K562 (cell line): ENCODE results near the gene TDRD10. TPM values are rescaled to one million over a fixed set of nuclear protein-coding genes. Genes with fewer than 3 reads are reported as not detected.

Experiments used
- ATAC-seq: fragments of 200-7000 bp; cut with Tn5 transposase; 3 replicates; pipeline ENCODE4 v1.9.1; 2020; ENCODE audit warnings: moderate library complexity
- BruUV-seq: library from RNA; stranded (reverse); fragments of 400-500 nt; replicated peaks from 2 replicates; lab custom pipeline; 2021; lab: Mats Ljungman, UMichigan
- CTCF ChIA-PET: fragments of 300-600 bp; formaldehyde crosslinking; extraction: SDS; loops from one replicate; lab custom pipeline; 2021; ENCODE audit warnings: low intra/inter-chr PET ratio; lab: Yijun Ruan, JAX
- POLR2A ChIA-PET: fragments of 300-600, 350-650 bp; sonication (Branson Sonifier 250); formaldehyde crosslinking; extraction: SDS; loops from one replicate; lab custom pipeline; 2021; ENCODE audit warnings: antibody characterized with exemption, inconsistent platforms; lab: Yijun Ruan, JAX
- DNase-seq, 4 experiments: peaks; one replicate each; pipeline versions ENCODE4 v3.0.0 to v3.0.0-alpha.2; 2011 to 2018; ENCODE audit warnings: low spot score in 3 of 4, mixed read lengths in 3 of 4; ENCODE audit errors: extremely low read depth in 1 of 4
- FAIRE-seq: peaks from 2 replicates; lab custom pipeline; 2011; peaks lifted over from hg19 to GRCh38; lab: Jason Lieb, UNC
- H2AFZ ChIP-seq: 2 replicates; pipeline ENCODE4 v1.6.0; 2011; ENCODE audit warnings: low read depth, low read length, control low read depth, inconsistent platforms
- H3K27ac ChIP-seq: fragments of 200-600 bp; 3 replicates; pipeline ENCODE4 v1.8.0; 2011; ENCODE audit warnings: low read depth, mild to moderate bottlenecking, control low read depth, inconsistent platforms, low read length, moderate library complexity, mixed read lengths; ENCODE audit errors: extremely low read depth
- H3K27me3 ChIP-seq, 2 experiments: fragments of 300-600 bp in 1 of 2; 2 replicates in 1 of 2; 3 replicates in 1 of 2; pipeline versions ENCODE4 v1.6.0 to v1.8.0; 2011; ENCODE audit warnings: inconsistent platforms in 2 of 2, low read length in 2 of 2, mild to moderate bottlenecking in 1 of 2, mixed read lengths in 1 of 2, moderate library complexity in 1 of 2; ENCODE audit not compliant: control insufficient read depth in 2 of 2, insufficient read depth in 2 of 2
- H3K36me3 ChIP-seq: fragments of 300-600 bp; 3 replicates; pipeline ENCODE4 v1.8.0; 2011; ENCODE audit warnings: mild to moderate bottlenecking, low read length, inconsistent platforms; ENCODE audit not compliant: control insufficient read depth, insufficient read depth
- H3K4me1 ChIP-seq, 2 experiments: fragments of 200-600 bp in 1 of 2; replicated peaks in 1 of 2; 2 replicates in 1 of 2; 3 replicates in 1 of 2; pipeline versions ENCODE4 v1.5.1 to v1.8.0; 2011; ENCODE audit warnings: inconsistent platforms in 2 of 2, low read length in 2 of 2, mild to moderate bottlenecking in 1 of 2, mixed read lengths in 1 of 2, moderate library complexity in 1 of 2; ENCODE audit not compliant: control insufficient read depth in 2 of 2, insufficient read depth in 2 of 2
- H3K4me2 ChIP-seq: 2 replicates; pipeline ENCODE4 v1.6.1; 2011; ENCODE audit warnings: low read length, control low read depth, inconsistent platforms, mixed read lengths; ENCODE audit not compliant: insufficient read depth
- H3K4me3 ChIP-seq: fragments of 200-600 bp; sonication (generic), shearing (Covaris generic); 2 replicates; pipeline ENCODE4 v1.5.1; 2016; ENCODE audit warnings: control low read depth, inconsistent platforms
- H3K79me2 ChIP-seq: fragments of 200-600 bp; 3 replicates; pipeline ENCODE4 v1.8.0; 2011; ENCODE audit warnings: low read length, inconsistent platforms; ENCODE audit not compliant: control insufficient read depth, insufficient read depth
- H3K9ac ChIP-seq, 2 experiments: 2 replicates each; pipeline versions ENCODE4 v1.6.0 to v1.6.1; 2011; ENCODE audit warnings: low read depth in 2 of 2, low read length in 2 of 2, control low read depth in 1 of 2, inconsistent platforms in 1 of 2, mild to moderate bottlenecking in 1 of 2, mixed read lengths in 1 of 2; ENCODE audit not compliant: insufficient read depth in 1 of 2
- H3K9me1 ChIP-seq: one replicate; pipeline ENCODE4 v1.6.0; 2011; ENCODE audit warnings: inconsistent platforms, mild to moderate bottlenecking, low read length, moderate library complexity; ENCODE audit not compliant: control insufficient read depth, insufficient read depth
- H3K9me3 ChIP-seq: replicated peaks from 2 replicates; pipeline ENCODE4 v1.5.1; 2011; ENCODE audit warnings: low read depth, low read length, inconsistent platforms; ENCODE audit not compliant: control insufficient read depth, insufficient read depth
- H4K20me1 ChIP-seq: replicated peaks from 2 replicates; pipeline ENCODE4 v1.6.1; 2011; ENCODE audit warnings: low read length, inconsistent platforms, mixed read lengths; ENCODE audit not compliant: control insufficient read depth, insufficient read depth
- CREB3L1 ChIP-seq: fragments of 450-650 bp; IDR thresholded peaks from 2 replicates; pipeline ENCODE4 v1.6.1; 2014; ENCODE audit warnings: low read depth, mild to moderate bottlenecking, moderate library complexity, borderline replicate concordance
- RAD21 ChIP-seq, 2 experiments: fragments of 250-450 bp in 1 of 2; fragments of 450-650 bp in 1 of 2; sonication (Bioruptor Pico) in 1 of 2; formaldehyde crosslinking in 1 of 2; IDR thresholded peaks in 1 of 2; conservative IDR thresholded peaks in 1 of 2; 2 replicates each; pipeline versions ENCODE4 v1.4.0 to v1.8.0; 2020 to 2022; ENCODE audit warnings: mild to moderate bottlenecking in 2 of 2, moderate library complexity in 1 of 2
- SLC30A9 ChIP-seq: fragments of 250-450 bp; sonication (Bioruptor Pico); IDR thresholded peaks from 2 replicates; pipeline ENCODE4 v1.8.0; 2022; ENCODE audit warnings: mild to moderate bottlenecking, moderate library complexity
- THAP12 ChIP-seq: fragments of 250-450 bp; sonication (Bioruptor Pico); IDR thresholded peaks from 2 replicates; pipeline ENCODE4 v1.9.0; 2021; ENCODE audit warnings: mild to moderate bottlenecking, inconsistent platforms
- ZNF584 ChIP-seq: fragments of 200-800 bp; sonication (Bioruptor generic); IDR thresholded peaks from 2 replicates; pipeline ENCODE4 v1.6.1; 2016; ENCODE audit warnings: low read depth, mild to moderate bottlenecking, missing genetic modification characterization, missing compliant biosample characterization
- WGBS: fragments of 100-300 bp; shearing (Covaris generic); methylation state at CpG from one replicate; pipeline ENCODE4 v1.1.6; 2016; ENCODE audit warnings: low coverage, mixed read lengths; ENCODE audit not compliant: insufficient coverage; ENCODE audit errors: missing lambda C conversion rate; 5-methylcytosine and 5-hydroxymethylcytosine counted together
- in situ Hi-C: fragments of 300-500 bp; cut with MboI; formaldehyde crosslinking; loops from 4 replicates; pipeline ENCODE4 v1.15.0; 2018; ENCODE audit warnings: inconsistent platforms, mixed read lengths
- intact Hi-C: fragments of 100-400 bp; cut with micrococcal nuclease; formaldehyde crosslinking; loops from 2 replicates; pipeline ENCODE4 v1.14.2; 2022
- polyA plus RNA-seq, 8 experiments: library from polyadenylated mRNA; depleted of rRNA in 4 of 8; stranded (reverse) in 5 of 8; unstranded in 3 of 8; fragments of >200 nt; fragmentation: Nextera tagmentation in 2 of 8; fragmentation: Illumina TruSeq in 1 of 8; extraction: Ambion mirVana in 2 of 8; extraction: Trizol in 1 of 8; gene quantifications; 2 replicates each; pipeline versions ENCODE4 v1.2.1 to v1.2.3, GENCODE V29; 2011 to 2014; ENCODE audit warnings: inconsistent platforms in 1 of 8, missing spikeins in 1 of 8
- total RNA-seq, 7 experiments: library from RNA; depleted of rRNA in 6 of 7; stranded (reverse); fragments of >200 nt in 6 of 7; fragmentation: Illumina TruSeq in 2 of 7; extraction: Trizol in 2 of 7; gene quantifications; 2 replicates each; pipeline versions ENCODE4 v1.2.1 to v1.2.3, GENCODE V29; 2011 to 2021; ENCODE audit warnings: low replicate concordance in 1 of 7

TDRD10 gene
- total and polyA plus RNA-seq, 9 of the 15 experiments (the other 6 are each of a cell fraction or from before 2014, with no cell fraction given), result not detected

GRCh38 chr1:154465621-154466195 is 36.3 kb upstream of the TDRD10 start:
- no peak overlapping the region for H3K27ac ChIP-seq
- no peaks in the 10 kb centered on the region for H4K20me1 ChIP-seq
- no peaks in the 10 kb centered on the region for H3K9me3 ChIP-seq
- WGBS, result 44% methylated on average over 8 of the region's 8 CpGs
- peaks cover 0 to 7% of the 10 kb centered on the region in 2 experiments; a peak in 2 of 5 replicates for H3K27me3 ChIP-seq
- H3K4me1 ChIP-seq, result peaks cover 7 to 23% of the 10 kb centered on the region in 2 experiments
- H3K4me2 ChIP-seq, result no peak overlapping the region
- peak overlapping the region; percentile 61 for H2AFZ ChIP-seq
- DNase-seq (no peak), ATAC-seq (no peak), FAIRE-seq (no peak)
- H3K4me3 ChIP-seq, result no peak overlapping the region
- in situ Hi-C loops, result no loop called here
- BruUV-seq, result no TSS peak
- peak overlapping the region in 1 of 2 experiments; percentile 67; a peak in 1 of 4 replicates for H3K9ac ChIP-seq
- TF ChIP-seq RAD21 (CRISPR knock-in tag; conservative IDR thresholded peaks at IDR 0.05 in 1 of 2, IDR thresholded peaks at IDR 0.05 in 1 of 2), result no peak
- no peak for TF ChIP-seq THAP12
- TF ChIP-seq CREB3L1, result no peak
- TF ChIP-seq SLC30A9, result no peak
- no peak for TF ChIP-seq ZNF584 (CRISPR knock-in tag)
- ChIA-PET POLR2A (interaction anchor here (0.9 to 1.1 kb wide), 2 partner anchors 31 to 75 kb away, joined by 4 read pairs; no protein-coding TSS in a partner anchor), CTCF (no interaction called here)
- H3K9me1 ChIP-seq, result no peaks in the 10 kb centered on the region
- intact Hi-C loops, result loop anchor here (2.0 to 10.0 kb wide), 4 partner anchors 58 to 271 kb away; partner anchors contain the start of genes HAX1, IL6R and TPM3
- no peaks in the 10 kb centered on the region for H3K79me2 ChIP-seq
- no peaks in the 10 kb centered on the region for H3K36me3 ChIP-seq
